RCC 7860 (cell line): ENCODE results near the gene C5orf46.
"Not testable (repeated sequence)": the region's sequence is repeated elsewhere in the genome, so short reads cannot be mapped to it uniquely, and the experiment has no call there.

Source experiments
- DNase-seq: peaks from one replicate; pipeline ENCODE4 v3.0.0-alpha.2; 2015; ENCODE audit warnings: low spot score
- FAIRE-seq: peaks from 2 replicates; lab custom pipeline; 2012; peaks lifted over from hg19 to GRCh38; lab: Jason Lieb, UNC

C5orf46 gene

DNA sequence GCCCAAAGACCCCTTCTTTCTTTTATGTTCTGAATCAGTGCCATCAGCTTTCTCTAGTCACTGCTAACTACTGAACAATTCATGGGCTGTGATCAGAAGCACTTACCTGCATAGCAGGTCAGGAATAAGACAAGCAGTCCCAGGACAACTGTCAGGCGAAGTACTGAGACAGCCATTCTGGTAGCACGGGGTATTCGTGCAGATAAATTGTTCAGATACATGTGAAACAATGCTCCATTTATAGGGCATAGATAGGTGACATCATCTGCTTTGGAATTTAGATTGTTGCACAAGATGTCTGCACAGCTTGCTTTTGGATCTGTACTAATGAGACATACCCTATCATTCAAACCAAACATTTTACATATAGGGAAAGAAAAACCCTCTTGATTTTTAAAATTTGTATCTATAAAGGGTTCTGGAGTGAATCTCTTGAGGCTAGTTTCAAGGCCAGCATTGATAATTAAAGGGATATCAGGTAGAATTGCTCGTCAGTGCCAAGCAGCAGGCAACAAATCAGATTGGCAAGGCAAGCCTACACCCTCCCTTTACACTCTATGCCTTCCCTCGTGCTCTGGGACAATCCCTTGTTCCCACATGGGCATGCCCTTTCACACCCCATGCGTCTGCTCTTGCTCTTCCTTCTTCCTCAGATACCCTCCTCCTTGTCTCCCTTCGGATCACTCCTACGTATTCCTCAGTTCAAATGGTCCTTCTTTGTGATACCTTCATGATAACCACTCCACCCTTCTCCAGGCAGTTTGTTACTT, at the start of gene C5orf46:
Gene C5orf46 (minus strand): TSS at position 213 of the 770 bp plus-strand sequence. CDS start 37 bp downstream, at position 176.
- no peak for DNase-seq
- no peak for FAIRE-seq

DNA sequence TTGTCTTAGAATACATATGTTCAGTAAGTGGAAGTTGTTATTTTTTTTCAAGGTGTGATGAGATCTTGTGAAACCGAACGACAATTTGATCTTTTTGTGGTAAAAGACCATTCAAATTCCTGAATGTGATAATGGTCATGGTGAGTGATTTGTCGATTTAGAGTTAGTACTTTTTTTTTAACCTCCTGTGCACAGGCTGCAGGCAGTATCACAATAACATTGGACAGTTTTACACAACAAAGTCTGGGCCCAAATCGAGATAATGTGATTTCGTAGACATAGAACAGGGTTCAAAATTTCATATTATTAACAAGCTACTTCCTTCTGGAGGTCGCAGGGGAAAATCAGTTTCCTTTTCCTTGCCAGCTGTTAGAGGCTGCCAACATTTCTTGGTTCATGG, 48.6 kb upstream of the C5orf46 start:
- FAIRE-seq: no peak
- DNase-seq: no peak

DNA sequence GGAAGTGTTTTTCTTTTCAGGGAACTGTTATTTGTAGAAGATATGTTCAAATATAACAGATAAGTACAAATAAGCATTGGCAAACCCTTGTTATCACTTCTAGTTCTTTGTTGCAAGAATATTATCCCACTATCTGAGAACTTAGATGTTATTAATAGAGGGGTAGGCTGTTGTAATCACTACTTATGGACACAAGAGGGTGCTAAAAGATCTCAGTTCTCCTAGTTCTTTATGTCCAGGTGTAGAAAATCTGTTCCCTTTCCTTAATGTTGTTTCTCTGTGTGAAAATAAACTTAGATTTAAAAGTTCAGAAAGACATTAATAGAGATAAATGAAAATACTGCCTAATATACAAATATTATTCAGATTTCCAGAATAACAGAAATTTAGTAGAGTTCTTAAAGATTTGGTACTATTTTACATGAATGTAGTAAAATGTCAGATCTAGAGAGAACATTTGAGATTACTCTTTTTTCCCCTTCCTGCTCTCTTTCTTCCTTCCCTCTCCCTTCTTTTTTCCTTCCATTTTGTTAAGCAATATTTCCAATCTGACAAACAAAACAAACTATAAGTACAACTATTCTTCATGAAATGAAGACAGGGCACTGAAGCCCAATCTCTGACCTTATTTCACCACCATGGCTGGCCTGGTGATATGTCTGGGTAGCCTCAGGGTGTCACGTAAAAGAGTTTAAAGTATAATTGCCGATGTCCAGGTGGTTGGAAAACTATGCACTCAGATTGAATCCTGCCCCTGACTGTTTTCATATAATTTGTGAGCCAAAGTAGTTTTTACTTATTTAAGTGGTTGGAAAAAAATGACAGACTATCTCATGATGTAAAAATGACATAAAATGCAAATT, 43.6 kb upstream of the C5orf46 start:
- DNase-seq (peak; percentile 31), FAIRE-seq (peak; percentile 74)

DNA sequence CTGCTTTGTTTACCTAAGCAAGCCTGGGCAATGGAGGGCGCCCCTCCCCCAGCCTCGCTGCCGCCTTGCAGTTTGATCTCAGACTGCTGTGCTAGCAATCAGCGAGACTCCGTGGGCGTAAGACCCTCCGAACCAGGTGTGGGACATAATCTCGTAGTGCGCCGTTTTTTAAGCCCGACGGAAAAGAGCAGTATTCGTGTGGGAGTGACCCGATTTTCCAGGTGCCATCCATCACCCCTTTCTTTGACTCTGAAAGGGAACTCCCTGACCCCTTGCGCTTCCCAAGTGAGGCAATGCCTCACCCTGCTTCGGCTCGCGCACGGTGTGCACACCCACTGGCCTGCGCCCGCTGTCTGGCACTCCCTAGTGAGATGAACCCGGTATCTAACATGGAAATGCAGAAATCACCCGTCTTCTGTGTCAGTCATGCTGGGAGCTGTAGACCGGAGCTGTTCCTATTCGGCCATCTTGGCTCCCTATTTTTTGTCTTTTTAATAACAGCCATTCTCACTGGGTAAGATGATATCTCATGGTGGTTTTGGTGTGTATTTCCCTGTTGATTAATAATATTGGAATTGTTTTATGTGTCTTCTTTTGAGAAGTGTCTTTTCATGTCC, 40.4 kb upstream of the C5orf46 start:
- not testable (repeated sequence) for FAIRE-seq, DNase-seq

DNA sequence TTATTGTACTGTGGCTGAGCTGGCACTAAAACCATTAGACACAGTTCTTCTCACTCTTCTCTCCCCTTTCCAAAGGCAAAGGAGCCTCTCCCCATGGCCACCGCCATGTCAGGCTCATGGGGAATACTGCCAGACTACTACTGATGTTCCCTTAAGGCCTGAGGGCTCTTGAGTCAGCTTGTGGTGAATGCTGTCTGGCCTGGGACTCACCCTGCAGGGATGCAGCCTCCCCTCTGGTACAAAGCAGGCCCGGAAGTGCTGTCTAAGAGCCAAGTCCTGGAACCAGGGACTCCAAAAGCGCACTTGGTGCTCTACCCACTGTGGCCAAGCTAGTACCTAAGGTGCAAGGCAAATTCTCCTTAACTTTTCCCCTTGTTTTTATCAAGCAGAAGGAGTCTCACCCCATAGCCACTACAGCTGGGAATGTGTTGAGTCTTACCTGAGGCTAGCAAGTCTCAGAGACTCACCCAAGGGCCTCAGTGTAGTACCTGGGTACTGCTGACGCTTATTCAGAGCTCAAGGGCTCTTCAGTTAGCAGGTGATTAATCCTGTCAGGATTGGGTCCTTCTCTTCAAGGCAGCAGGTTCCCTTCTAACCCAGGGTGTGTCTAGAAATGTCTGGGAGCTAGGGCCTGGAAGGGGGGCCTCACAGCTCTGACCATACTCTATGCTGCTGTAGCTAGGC, 33.2 kb upstream of the C5orf46 start:
- DNase-seq (no peak), FAIRE-seq (no peak)

DNA sequence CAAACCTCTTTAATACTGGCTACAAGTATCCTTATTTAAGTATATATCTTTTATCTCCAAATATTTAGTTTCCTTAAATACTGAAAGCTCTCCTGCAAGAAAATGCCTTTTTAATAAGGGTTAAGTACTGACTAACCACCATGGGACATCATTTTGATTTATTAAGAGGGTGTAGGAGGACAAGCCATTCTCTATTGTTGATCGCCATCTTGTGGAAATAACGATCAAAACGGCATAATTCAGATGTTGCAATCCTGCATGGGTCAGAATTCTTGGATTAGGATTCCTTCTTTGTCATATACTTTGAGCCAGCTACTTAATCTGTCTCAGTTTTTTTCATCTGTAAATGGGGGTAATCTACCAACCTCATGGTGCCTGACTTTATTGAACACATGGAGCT, 28.7 kb upstream of the C5orf46 start:
- FAIRE-seq: no peak
- no peak for DNase-seq

DNA sequence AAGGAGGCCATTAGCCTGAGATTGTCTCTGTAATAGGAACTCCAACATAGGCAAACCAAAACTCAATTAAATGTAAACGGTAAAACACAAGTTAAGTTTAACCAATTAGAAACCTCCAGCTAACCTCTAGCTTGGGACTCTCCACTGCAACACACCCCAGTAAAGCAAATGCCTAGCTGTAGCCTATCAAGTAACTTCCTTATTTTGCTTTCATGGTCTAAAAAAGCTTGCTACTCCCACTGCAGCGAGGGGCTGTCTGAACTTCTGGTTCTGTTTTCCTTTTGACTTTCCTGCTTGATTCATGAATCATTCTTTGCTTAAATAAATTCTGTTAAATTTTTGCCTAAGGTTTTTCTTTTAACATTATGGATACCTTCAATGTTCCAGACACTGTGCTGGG, 24.4 kb upstream of the C5orf46 start:
- FAIRE-seq (no peak), DNase-seq (no peak)

DNA sequence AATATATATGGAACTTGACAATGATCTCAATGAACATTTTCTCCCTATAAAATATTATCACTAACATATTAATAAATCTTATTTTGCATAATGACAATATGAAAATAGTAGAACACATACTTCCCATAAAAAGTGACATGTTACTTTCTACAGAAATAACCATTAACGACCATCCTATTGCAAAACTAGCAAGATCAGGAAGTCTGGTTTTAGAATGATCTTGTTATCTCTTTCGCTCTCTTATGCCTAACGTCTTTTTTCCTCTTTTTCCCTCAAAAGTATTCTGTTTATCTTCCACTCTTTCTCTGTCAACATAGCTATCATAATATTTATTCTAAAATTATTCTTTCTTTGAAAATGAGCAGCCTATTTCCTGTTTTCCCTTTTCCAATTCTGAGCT, 21.6 kb upstream of the C5orf46 start:
- FAIRE-seq: no peak

DNA sequence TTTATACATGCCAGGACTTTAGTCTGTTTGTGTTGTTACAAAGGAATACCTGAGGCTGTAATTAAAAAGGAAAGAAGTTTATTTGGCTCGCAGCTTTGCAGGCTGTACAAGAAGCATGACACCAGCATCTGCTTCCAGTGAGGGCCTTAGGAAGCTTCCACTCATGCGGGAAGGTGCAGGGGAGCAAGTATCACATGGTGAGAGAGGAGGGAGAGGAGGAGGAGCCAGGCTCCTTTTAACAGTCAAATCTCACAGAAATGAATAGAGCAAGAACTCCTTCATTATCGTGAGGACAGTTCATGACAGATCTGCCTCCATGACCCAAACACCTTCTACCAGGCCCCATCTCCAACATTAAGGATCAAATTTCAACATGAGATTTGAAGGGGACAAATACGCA, 18.7 kb upstream of the C5orf46 start:
- no peak for FAIRE-seq

More for the DNA sequence above, 21.6 kb upstream of the C5orf46 start:
- DNase-seq: no peak

DNA sequence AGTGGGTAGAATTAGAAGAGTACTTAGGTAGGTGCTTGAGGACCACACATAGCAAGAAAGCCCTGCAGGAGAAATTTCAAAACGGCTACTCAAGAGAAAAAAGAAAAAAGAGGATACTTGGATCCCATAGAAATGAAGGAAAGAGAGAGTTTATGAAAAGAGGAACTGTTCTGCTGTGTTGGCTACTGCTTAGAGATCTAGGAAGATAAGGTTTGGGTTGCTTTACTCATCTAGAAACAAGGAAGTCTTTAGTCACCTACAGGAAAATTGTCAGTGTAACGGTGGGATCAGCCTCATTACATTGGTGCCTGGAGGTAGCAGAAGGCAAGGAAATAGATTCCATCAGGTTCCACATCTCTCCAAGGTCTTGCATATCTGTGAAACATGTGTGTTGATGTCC, 14.8 kb upstream of the C5orf46 start:
- DNase-seq (no peak), FAIRE-seq (no peak)

More for the DNA sequence above, 18.7 kb upstream of the C5orf46 start:
- no peak for DNase-seq

DNA sequence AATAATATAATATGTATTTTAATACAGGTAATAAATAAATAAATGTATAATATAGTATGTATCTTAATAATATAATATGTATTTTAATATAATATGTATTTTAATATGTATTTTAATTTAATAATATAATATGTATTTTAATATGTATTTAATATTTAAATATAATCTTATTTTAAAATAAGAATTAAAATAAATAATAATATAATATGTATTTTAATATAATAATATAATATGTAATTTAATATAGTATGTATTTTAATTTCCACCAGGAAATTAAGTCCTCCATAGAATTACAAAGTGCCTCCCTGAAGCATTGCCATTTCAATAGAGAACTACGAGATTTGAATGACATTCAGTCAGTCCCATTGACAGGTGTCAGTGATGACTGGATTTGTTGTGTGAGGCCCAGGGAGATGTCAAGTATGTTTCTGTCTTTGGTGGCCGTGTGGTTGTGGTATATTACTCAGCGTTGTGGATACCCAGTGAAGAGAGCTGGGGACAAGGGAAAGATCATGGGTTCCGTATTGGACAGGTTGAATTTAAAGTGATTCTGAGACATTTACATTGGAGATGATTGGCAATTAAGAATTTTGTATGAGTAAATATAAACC, 14.2 kb upstream of the C5orf46 start:
- DNase-seq: no peak

DNA sequence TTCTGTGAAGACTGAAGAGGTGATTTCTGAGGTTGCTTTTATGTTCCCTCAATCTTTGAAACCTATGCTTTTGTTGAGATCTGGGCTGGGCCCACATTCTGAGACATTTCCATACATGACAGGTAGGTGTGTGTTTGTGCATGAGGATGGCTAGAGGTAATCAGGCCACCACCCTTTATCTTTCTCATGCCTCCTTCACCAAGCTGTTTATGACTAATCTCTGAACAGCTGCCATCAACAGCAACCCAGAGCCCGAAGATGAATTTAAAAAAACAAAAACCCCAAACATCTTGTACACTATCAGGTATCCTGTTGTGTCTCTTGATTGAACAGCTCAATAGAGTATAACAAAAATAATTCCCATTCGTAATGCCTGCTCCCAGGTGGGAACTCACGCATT, 12.6 kb upstream of the C5orf46 start:
- FAIRE-seq (no peak), DNase-seq (no peak)

More for the DNA sequence above, 14.2 kb upstream of the C5orf46 start:
- FAIRE-seq: peak; percentile 90

DNA sequence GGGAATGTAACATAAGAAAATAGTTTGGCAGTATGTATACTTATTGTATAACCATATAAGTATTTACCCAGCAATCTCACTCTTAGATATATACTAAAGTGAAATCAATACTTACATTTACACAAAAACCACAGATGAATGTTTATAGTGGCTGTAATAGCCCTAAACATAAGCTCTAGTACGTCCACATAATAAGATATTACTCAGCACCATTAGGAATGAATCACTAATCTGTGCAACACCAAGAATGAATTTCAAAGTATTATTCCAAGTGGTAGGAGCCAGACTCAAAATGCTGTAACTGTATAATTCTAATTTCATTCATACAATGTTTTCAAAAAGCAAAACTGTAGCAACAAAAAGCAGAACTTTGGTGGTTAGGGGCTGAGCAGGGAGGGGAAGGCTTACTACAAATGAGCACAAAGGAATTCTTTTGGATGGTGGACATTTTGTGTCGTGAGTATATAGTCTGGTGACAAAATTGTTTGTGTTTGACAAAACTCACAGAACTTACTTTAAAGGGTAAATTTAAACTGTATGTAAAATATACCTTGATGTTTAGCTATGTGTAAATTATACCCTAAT, 11.9 kb upstream of the C5orf46 start:
- FAIRE-seq (no peak), DNase-seq (no peak)

DNA sequence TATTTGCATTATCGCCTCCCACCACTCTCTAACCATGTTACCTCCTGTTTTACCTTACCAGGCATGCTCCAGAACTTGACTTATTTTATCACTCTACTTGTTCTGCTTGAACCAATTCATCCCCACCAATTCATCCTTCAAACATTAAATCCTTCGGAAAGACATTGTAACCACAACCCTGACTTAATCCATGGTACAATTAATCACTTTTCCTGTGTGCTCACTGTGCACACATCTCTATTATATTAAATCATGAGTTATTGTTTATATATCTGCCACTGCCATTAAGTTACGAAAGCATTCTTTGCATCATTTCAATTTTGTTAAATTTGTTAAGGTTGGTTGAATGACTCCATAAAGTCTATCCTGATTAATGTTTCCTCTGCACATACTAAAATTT, 7.4 kb upstream of the C5orf46 start:
- FAIRE-seq: no peak
- DNase-seq: no peak

DNA sequence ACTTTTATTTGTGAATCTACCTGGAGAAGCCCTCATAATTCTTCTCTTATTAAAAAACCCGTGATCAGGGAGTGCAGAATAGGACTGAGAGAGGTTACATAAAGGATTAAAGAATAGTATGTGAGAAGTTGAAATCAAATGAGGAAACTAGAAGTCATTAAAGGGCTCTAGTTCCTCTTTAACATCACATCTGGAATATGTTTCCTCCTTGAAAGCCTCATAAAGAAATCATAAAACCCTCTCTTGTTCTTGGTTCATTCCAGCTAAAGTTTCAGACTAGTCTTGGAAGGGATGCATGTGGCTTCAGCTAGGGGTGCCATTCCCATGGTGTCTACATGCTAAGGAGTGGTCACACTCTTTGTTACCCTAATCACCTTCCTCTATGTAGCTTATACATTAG, 5.7 kb upstream of the C5orf46 start:
- FAIRE-seq (no peak), DNase-seq (no peak)

DNA sequence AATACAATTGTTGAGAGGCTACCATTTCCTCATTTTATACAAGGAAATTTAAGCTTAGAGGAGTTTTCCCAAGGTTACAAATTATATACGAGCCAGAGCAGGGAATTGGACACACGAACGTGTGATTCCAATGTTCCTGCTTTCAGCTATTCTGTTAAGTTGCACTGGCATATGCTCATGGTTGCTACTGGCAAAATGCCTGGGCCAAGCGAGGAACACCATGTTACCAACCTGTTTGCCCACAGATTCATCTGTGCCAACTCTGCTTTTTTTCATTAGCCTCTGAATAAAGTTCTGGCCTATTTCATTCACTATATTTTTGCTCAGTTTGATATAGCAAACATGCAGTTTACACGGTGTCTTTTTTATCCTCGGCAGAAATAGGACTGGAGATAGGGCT, 5.1 kb upstream of the C5orf46 start:
- FAIRE-seq (no peak), DNase-seq (no peak)

DNA sequence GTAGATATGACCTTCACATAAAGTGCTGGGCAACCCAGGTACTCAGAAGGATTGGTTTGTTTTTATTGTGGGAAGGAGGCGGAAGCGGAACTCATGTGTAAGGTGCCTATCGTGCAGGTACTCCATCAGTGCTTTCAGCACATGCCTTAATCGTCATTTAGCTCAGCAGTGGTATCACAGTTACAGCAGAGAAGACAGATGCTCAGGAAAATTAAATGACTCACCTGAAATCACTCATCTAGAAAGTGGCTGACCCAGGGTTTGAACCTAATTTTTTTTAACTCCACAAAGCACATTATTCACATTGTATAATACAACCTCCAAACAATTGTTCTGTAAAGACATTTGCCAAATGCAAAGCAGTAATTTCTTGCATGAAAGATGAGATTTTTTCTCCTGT, 2.2 kb downstream of the C5orf46 start:
- no peak for FAIRE-seq
- no peak for DNase-seq

DNA sequence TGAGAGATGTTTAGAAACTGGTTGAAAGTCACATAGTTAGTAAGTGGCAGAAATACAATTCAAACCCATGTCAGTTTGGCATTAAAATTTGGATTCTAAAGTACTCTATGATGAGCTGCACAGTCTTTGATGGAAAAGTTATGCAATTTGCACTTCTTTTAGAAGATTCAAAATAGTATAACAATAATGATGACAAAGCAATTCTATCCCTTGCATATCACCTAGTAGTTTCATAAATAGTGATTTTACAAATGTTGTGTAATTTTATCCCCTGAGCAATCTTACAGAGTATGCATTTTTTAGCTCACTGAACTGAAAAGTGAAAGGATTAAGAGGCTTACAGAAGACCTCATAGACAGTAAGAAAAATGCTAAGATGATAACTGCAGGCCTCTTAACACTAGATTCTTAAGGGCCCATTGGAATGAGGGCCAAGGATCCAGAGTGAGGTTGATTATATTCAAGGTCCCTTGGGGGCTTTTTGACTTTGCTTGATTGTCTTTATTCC, 3.7 kb downstream of the C5orf46 start:
- no peak for FAIRE-seq
- no peak for DNase-seq

DNA sequence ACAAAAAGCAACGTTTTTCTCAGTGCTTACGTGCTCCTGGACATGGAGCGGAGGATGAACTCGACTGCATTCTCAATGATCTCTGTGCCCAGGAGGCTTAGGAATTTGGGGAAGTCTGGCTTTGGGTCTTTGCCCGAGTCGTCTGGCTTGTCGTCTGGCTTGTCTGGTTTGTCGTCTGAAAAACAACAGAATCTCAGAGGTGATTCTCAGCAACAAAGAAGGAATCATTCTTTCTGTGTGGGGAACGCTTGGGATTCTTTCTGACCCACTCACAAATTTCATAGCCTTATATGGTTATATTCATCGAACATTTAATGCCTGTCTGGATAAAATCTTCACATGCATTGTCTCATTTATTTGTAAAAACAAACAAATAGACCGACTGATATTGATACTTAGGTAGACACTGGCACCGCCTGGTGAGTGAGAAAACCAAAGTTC, 4.7 kb downstream of the C5orf46 start:
- DNase-seq: peak; percentile 15
- no peak for FAIRE-seq

DNA sequence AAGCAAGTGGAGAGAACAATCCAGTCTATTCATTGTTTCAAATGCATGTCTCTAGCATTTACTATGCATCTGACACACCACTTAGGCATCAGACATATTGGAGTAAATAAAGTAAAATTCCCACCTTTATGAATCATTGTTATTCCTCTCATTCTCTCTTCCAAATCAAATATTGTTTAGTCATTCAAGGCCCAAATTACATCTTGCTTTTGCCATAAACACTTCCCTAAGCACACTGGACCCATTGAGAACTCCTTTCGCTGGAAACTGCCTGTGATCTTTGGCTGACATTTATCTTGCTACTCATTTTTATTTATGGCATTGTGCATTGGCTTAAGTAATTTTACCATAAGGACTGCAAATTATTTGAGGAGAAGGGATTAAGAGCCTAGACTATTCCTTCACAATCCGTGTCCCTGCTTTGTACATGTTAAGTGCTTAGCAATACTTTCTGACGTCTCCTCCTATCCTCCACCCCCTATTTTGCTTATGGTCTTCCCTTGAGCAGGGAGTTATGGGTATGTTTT, 7.4 kb downstream of the C5orf46 start:
- no peak for DNase-seq
- no peak for FAIRE-seq
